ENCODE results near the gene TCEAL1. TPM values are rescaled to one million over a fixed set of nuclear protein-coding genes. Genes with fewer than 3 reads are reported as not detected.
"Not testable (repeated sequence)": the region's sequence is repeated elsewhere in the genome, so short reads cannot be mapped to it uniquely, and the experiment has no call there.

The TCEAL1 gene
- total RNA-seq, 1 experiment from 2014 or later: 4.9 TPM

- TF ChIP-seq ATF6 (CRISPR knock-in tag; IDR thresholded peaks at IDR 0.05): no peak
- no peak for TF ChIP-seq NR2C2 (CRISPR knock-in tag; IDR thresholded peaks at IDR 0.05)
- no peak for TF ChIP-seq ZSCAN18 (CRISPR knock-in tag; IDR thresholded peaks at IDR 0.05)
- no peak for TF ChIP-seq IRF2 (CRISPR knock-in tag; IDR thresholded peaks at IDR 0.05; ENCODE audit: borderline replicate concordance, low read depth)
These were observed 30.1 kb downstream of the TCEAL1 start (continued) for GRCh38 chrX:103658681-103659433.

GRCh38 chrX:103659460-103659859 lies 30.7 kb downstream of the TCEAL1 start:
- POLR2A ChIA-PET; H3K9me3 Mint-ChIP-seq; H3K36me3 Mint-ChIP-seq; ATAC-seq; DNase-seq (ENCODE audit: low spot score); H3K4me3 Mint-ChIP-seq; H3K27ac Mint-ChIP-seq; H3K27me3 Mint-ChIP-seq (ENCODE audit: low read depth); CTCF ChIA-PET: not testable (repeated sequence)
- H3K4me1 Mint-ChIP-seq: peaks cover 16% of the 10 kb centered on the region

GRCh38 chrX:103663981-103664762 lies 35.4 kb downstream of the TCEAL1 start:
- DNase-seq (ENCODE audit: low spot score) (peak; percentile 42), ATAC-seq (peak; percentile 65)
- H3K27me3 Mint-ChIP-seq (ENCODE audit: low read depth): peaks cover 7% of the 10 kb centered on the region
- no peaks in the 10 kb centered on the region for H3K36me3 Mint-ChIP-seq
- no peaks in the 10 kb centered on the region for H3K9me3 Mint-ChIP-seq
- H3K4me3 Mint-ChIP-seq: peak overlapping the region; percentile 84
- peaks cover 20% of the 10 kb centered on the region for H3K4me1 Mint-ChIP-seq
- no peak overlapping the region for H3K27ac Mint-ChIP-seq
- ChIA-PET CTCF (interaction anchor here (0.6 to 2.1 kb wide), 3 partner anchors 34 to 200 kb away, joined by 3 to 10 read pairs (median 3); no protein-coding TSS in a partner anchor), POLR2A (no interaction called here)
- TF ChIP-seq E2F4 (CRISPR knock-in tag; IDR thresholded peaks at IDR 0.05; ENCODE audit: borderline replicate concordance, low read depth) (no peak), ZNF219 (CRISPR knock-in tag; IDR thresholded peaks at IDR 0.05; ENCODE audit: borderline replicate concordance) (no peak), TEAD4 (CRISPR knock-in tag; IDR thresholded peaks at IDR 0.05) (no peak), PRDM15 (CRISPR knock-in tag; IDR thresholded peaks at IDR 0.05) (no peak), ZNF532 (CRISPR knock-in tag; IDR thresholded peaks at IDR 0.05; ENCODE audit: borderline replicate concordance) (no peak), EMX1 (CRISPR knock-in tag; IDR thresholded peaks at IDR 0.05) (no peak), ZMAT4 (CRISPR knock-in tag; IDR thresholded peaks at IDR 0.05) (no peak), ZNF416 (CRISPR knock-in tag; IDR thresholded peaks at IDR 0.05) (no peak), NFYB (CRISPR knock-in tag; conservative IDR thresholded peaks at IDR 0.05; ENCODE audit: low read depth) (no peak), TEAD1 (CRISPR knock-in tag; IDR thresholded peaks at IDR 0.05) (no peak), HMGXB4 (CRISPR knock-in tag; IDR thresholded peaks at IDR 0.05) (no peak), RORB (CRISPR knock-in tag; IDR thresholded peaks at IDR 0.05) (no peak)
